Hepatocyte (in vitro differentiated cells): Measurements from ENCODE around the gene JAML.

Source experiments
- EZH2phosphoT487 ChIP-seq: fragments of 200-600 bp; sonication (generic); IDR thresholded peaks from one replicate; pipeline ENCODE4 v1.6.1; 2018; ENCODE audit warnings: antibody characterized with exemption, mild to moderate bottlenecking, low read depth, moderate library complexity; ENCODE audit not compliant: unreplicated experiment, severe bottlenecking
- TF ChIP-seq, protein P1 (sequence below): fragments of 200-600 bp; sonication (generic); IDR thresholded peaks from 2 replicates; pipeline ENCODE4 v1.5.1; 2016; ENCODE audit warnings: antibody characterized with exemption, mild to moderate bottlenecking; ENCODE audit not compliant: poor library complexity

DNA sequence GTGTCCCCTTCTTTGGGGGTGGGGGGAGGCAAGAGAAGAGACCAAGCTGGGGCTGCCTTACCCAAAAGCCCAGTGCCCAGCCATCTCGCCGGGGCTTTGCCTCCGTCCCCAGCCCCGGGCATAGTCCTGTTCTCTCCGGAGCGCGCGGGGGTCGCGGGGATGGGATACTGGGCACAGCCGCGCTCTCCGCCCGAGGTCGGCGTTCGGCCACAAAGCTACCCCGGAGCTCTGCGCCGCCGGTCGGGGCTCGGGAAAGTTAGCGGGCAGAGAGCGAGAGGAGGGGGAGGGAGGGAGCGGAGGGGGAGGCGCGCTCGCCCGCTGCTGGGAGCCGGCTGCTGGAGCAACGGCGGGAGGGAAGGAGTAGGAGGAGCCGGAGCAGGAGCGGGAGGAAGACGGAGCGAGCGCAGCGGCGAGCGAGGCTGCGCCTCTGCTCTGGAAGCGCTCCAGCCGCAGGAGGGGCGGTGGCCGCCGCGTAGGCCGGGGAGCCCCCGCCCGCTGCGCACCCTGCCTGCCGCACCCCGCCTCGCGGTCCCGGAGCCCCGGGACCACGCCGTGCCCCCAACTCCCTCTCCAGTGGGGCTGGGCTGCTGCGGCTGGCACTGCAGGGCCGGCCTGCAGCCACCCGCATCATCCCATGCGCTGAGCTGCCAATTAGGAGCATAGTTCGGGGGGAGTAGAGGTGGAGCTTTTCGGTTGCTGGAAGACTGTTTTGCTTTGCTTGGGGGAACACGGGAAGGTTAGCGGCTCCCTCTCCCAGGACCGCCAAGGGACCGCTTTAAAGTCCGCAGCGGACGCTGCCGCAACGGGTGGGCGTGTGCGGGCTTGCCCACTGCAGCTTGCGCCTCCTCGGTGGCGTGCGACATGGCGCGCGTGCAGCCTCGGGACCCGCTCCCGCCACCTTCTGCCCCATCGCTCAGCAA is 72.0 kb downstream of the JAML start, which contains the start of gene SCN4B:
- TF ChIP-seq, protein P1, sequence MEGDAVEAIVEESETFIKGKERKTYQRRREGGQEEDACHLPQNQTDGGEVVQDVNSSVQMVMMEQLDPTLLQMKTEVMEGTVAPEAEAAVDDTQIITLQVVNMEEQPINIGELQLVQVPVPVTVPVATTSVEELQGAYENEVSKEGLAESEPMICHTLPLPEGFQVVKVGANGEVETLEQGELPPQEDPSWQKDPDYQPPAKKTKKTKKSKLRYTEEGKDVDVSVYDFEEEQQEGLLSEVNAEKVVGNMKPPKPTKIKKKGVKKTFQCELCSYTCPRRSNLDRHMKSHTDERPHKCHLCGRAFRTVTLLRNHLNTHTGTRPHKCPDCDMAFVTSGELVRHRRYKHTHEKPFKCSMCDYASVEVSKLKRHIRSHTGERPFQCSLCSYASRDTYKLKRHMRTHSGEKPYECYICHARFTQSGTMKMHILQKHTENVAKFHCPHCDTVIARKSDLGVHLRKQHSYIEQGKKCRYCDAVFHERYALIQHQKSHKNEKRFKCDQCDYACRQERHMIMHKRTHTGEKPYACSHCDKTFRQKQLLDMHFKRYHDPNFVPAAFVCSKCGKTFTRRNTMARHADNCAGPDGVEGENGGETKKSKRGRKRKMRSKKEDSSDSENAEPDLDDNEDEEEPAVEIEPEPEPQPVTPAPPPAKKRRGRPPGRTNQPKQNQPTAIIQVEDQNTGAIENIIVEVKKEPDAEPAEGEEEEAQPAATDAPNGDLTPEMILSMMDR: no peak
- TF ChIP-seq EZH2phosphoT487: peak; percentile 19
